ENCODE results near the gene C6orf136. TPM values are rescaled to one million over a fixed set of nuclear protein-coding genes. Genes with fewer than 3 reads are reported as not detected.
"Not testable (repeated sequence)": the region's sequence is repeated elsewhere in the genome, so short reads cannot be mapped to it uniquely, and the experiment has no call there.

The C6orf136 gene
- total RNA-seq, result 6.3 TPM
- polyA plus RNA-seq, result 15.9 TPM

DNA sequence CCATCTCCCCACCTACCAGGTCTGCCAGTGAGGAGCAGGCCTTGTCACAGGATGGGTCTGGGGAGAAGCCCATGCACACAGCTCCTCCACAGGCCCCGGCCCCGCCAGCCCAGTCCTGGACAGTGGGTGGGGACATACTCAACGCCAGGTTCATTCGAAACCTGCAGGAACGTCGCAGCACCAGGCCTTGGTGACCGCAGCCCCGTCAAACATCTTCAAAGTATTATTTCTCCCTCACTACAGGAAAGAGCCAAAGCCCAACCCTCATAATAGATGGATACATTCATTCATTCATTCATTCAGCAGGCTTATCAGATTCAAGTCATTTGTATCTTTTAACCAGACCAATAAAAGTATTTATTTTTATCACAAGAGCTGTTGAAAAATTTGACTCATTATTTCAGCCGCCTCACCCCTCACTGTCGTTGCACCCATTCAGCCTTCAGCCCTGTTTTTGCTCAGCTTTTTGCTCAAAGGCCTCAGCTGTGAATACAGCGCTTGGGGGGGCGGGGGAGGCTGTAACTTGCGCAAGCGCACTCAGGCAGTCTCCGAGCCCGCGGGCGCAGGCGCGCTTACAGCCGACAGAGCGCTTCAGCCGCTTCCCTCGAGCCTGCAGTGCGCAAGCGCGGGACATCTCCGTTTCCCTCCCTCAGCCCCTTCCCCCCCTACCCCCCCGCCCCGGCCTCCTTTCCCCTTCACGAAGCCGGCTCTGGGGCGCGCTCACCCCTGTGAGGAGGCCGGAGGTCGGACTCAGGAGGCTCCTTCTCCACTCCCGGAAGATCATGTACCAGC, at the start of gene C6orf136:
Gene C6orf136 (plus strand): TSS at position 684 of the 792 bp plus-strand sequence. CDS start 99 bp downstream, at position 783.
- peak within 1 kb of the TSS; percentile 94 for H3K27ac ChIP-seq (ENCODE audit: low read depth)
- peak; percentile 76 for DNase-seq (ENCODE audit: extremely low spot score)
- no peaks in the 10 kb centered on the region for H3K36me3 ChIP-seq (ENCODE audit: insufficient read depth)
- peak within 1 kb of the TSS; percentile 98 for H3K4me3 ChIP-seq (ENCODE audit: low read depth, low read length)
- 11% methylated on average over 37 of the region's 37 CpGs for WGBS
- no peaks in the 10 kb centered on the region for H3K4me1 ChIP-seq (ENCODE audit: insufficient read depth)

- not testable (repeated sequence) for H3K4me3 ChIP-seq (ENCODE audit: low read depth, low read length); H3K4me1 ChIP-seq (ENCODE audit: insufficient read depth); H3K36me3 ChIP-seq (ENCODE audit: insufficient read depth); DNase-seq (ENCODE audit: extremely low spot score); H3K27ac ChIP-seq (ENCODE audit: low read depth)
- WGBS, result 76% methylated on average over 15 of the region's 15 CpGs
Observed at GRCh38 chr6:30597315-30598144, 49.4 kb upstream of the C6orf136 start.

DNA sequence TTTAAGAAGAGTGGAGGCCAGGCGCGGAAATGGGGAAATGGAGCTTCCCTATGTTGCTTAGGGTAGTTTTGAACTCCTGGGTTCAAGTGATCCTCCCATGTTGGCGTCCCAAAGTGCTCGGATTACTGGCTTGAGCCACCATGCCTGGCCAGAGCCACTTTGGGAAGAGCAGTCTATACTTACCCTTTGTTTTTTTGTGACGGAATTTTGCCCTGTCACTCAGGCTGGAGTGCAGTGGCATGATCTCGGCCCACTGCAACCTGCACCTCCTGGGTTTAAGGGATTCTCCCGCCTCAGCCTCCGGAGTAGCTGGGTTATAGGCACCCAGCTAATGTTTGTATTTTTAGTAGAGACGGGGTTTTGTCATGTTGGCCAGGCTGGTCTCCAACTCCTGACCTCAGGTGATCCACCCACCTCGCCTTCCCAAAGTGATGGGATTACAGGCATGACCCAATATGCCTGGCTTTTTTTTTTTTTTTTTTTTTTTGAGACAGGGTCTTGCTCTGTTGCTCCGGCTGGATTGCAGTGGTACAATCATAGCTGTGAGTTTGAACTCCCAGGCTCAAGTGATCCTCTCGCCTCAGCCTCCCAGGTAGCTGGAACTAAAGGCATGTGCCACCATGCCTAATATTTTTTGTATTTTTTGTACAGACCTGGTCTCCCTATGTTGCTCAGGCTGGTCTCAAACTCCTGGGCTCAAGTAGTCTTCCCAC, 47.9 kb upstream of the C6orf136 start:
- no peak overlapping the region for H3K4me3 ChIP-seq (ENCODE audit: low read depth, low read length)
- WGBS, result 67% methylated on average over 12 of the region's 12 CpGs
- no peaks in the 10 kb centered on the region for H3K4me1 ChIP-seq (ENCODE audit: insufficient read depth)
- peaks cover 11% of the 10 kb centered on the region for H3K36me3 ChIP-seq (ENCODE audit: insufficient read depth)
- no peak overlapping the region for H3K27ac ChIP-seq (ENCODE audit: low read depth)
- DNase-seq (ENCODE audit: extremely low spot score), result no peak

DNA sequence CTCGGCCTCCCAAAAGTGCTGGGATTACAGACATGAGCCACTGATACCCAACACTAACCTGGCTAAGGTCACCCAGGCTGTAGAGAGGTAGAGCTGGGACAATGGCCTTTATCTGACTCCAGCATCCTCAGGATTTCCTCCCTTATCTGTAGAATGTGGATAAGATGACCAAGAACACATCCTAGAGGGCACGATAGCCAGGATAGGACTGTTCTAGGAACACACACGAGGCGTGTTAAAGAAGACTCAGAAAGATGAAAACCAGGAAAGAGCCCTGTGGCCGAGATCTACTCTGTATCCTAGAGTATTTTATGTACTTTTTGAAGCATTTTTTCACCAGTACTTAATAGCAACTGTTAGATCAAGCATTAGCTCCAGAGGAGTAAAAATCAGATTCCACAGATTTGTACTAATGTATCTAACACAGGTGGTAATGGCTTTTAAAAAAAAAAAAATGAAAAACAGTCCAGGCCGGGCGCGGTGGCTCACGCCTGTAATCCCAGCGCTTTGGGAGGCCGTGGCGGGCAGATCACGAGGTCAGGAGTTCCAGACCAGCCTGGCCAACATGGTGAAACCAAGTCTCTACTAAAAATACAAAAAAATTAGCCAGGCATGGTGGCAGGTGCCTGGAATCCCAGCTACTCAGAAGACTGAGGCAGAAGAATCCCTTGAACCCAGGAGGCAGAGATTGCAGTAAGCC, 47.2 kb upstream of the C6orf136 start:
- H3K36me3 ChIP-seq (ENCODE audit: insufficient read depth), result peaks cover 17% of the 10 kb centered on the region
- 66% methylated on average over 13 of the region's 13 CpGs for WGBS
- DNase-seq (ENCODE audit: extremely low spot score), result no peak
- H3K27ac ChIP-seq (ENCODE audit: low read depth), result no peak overlapping the region
- H3K4me3 ChIP-seq (ENCODE audit: low read depth, low read length), result no peak overlapping the region
- H3K4me1 ChIP-seq (ENCODE audit: insufficient read depth), result no peaks in the 10 kb centered on the region

GRCh38 chr6:30600451-30600961, 46.4 kb upstream of the C6orf136 start:
- 54% methylated on average over 10 of the region's 10 CpGs for WGBS
- no peak for DNase-seq (ENCODE audit: extremely low spot score)
- Histone ChIP-seq H3K4me3 (ENCODE audit: low read depth, low read length) (no peak overlapping the region), H3K27ac (ENCODE audit: low read depth) (no peak overlapping the region), H3K4me1 (ENCODE audit: insufficient read depth) (no peaks in the 10 kb centered on the region), H3K36me3 (ENCODE audit: insufficient read depth) (peaks cover 20% of the 10 kb centered on the region)

GRCh38 chr6:30601436-30601814, 45.5 kb upstream of the C6orf136 start:
- no peak overlapping the region for H3K27ac ChIP-seq (ENCODE audit: low read depth)
- H3K4me3 ChIP-seq (ENCODE audit: low read depth, low read length), result no peak overlapping the region
- peaks cover 20% of the 10 kb centered on the region for H3K36me3 ChIP-seq (ENCODE audit: insufficient read depth)
- no peaks in the 10 kb centered on the region for H3K4me1 ChIP-seq (ENCODE audit: insufficient read depth)
- WGBS, result 65% methylated on average over 6 of the region's 6 CpGs
- no peak for DNase-seq (ENCODE audit: extremely low spot score)

DNA sequence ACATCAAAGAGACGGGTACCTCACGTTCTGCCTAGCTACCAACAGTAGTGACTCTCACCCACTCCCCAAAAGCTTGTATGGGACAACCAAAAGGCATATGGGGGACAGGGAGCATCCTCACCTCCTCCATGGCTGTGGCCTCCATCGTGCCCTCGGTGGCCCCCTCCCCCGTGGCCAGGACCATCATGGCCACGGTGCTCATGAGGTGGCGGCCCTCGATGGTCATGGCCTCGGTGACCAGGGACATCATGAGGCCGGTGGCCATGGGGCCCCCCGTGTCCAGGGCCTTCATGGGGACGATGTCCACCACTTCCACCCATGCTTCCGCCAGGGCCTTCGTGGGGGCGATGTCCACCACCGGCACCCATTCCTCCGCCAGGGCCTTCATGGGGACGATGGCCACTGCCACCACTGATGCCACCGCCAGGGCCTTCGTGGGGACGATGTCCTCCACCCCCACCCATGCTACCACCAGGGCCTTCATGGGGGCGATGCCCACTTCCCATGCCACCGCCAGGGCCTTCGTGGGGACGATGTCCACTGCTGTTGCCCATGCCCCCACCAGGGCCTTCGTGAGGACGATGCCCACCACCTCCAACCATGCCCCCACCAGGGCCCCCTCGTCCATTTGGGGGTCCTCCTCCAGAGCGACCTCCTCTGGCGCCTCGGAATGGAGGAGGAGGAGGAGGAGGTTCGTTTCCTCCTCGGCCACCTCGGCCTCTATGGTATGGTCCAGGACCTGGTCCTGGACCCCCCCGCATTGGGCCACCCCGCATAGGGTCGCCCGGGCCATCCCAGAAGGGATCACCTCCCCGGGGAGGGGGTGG, 44.9 kb upstream of the C6orf136 start:
- no peaks in the 10 kb centered on the region for H3K4me1 ChIP-seq (ENCODE audit: insufficient read depth)
- H3K27ac ChIP-seq (ENCODE audit: low read depth), result no peak overlapping the region
- 91% methylated on average over 39 of the region's 39 CpGs for WGBS
- no peak for DNase-seq (ENCODE audit: extremely low spot score)
- H3K4me3 ChIP-seq (ENCODE audit: low read depth, low read length), result no peak overlapping the region
- peaks cover 20% of the 10 kb centered on the region for H3K36me3 ChIP-seq (ENCODE audit: insufficient read depth)

DNA sequence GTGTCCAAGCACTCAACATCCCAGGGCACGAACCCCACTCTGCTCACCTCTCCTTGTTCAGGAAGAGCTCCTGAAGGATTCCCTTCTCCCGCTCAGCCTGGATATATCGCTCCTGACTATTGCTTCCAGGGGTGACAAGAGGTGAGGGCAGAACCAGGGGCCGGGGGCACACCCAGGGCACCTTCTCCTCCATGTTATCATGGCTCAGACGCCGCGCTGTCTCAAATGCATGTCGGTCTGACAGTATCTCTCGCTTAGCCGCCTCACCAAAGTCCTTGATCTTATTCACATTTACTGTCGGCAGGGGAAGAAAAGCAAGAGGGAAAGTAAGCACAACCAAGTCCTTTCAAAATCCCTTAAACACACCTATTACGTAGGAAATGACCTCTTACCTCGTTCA, 43.0 kb upstream of the C6orf136 start:
- H3K27ac ChIP-seq (ENCODE audit: low read depth), result no peak overlapping the region
- WGBS, result 94% methylated on average over 13 of the region's 13 CpGs
- H3K36me3 ChIP-seq (ENCODE audit: insufficient read depth), result peaks cover 23% of the 10 kb centered on the region
- no peaks in the 10 kb centered on the region for H3K4me1 ChIP-seq (ENCODE audit: insufficient read depth)
- DNase-seq (ENCODE audit: extremely low spot score), result no peak
- H3K4me3 ChIP-seq (ENCODE audit: low read depth, low read length), result no peak overlapping the region

- no peak overlapping the region for H3K4me3 ChIP-seq (ENCODE audit: low read depth, low read length)
- H3K27ac ChIP-seq (ENCODE audit: low read depth), result no peak overlapping the region
- no peak for DNase-seq (ENCODE audit: extremely low spot score)
- no peaks in the 10 kb centered on the region for H3K4me1 ChIP-seq (ENCODE audit: insufficient read depth)
- WGBS, result 83% methylated on average over 4 of the region's 4 CpGs
- H3K36me3 ChIP-seq (ENCODE audit: insufficient read depth), result peaks cover 4% of the 10 kb centered on the region
Observed at GRCh38 chr6:30610065-30610464, 36.9 kb upstream of the C6orf136 start.

- H3K27ac ChIP-seq (ENCODE audit: low read depth), result no peak overlapping the region
- H3K4me1 ChIP-seq (ENCODE audit: insufficient read depth), result no peaks in the 10 kb centered on the region
- DNase-seq (ENCODE audit: extremely low spot score), result no peak
- WGBS, result 73% methylated on average over 9 of the region's 9 CpGs
- H3K36me3 ChIP-seq (ENCODE audit: insufficient read depth), result peaks cover 4% of the 10 kb centered on the region
- no peak overlapping the region for H3K4me3 ChIP-seq (ENCODE audit: low read depth, low read length)
Observed at GRCh38 chr6:30611150-30611855, 35.6 kb upstream of the C6orf136 start.

DNA sequence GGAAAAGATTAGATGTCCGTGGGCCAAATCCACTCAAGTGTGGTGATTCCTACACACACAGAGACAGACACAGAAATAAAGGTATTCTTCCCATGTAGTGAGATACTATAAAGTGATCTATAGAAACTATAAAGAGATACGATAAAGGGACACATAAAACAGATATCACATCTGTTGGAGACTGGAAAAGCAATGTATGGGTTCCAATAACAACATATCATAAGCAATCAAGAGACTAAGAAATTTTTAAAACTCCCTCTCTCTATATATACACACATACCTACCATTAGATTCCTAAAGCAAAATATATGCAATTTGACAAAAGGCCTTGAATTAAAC, 35.1 kb upstream of the C6orf136 start:
- Histone ChIP-seq H3K4me3 (ENCODE audit: low read depth, low read length) (no peak overlapping the region), H3K4me1 (ENCODE audit: insufficient read depth) (no peaks in the 10 kb centered on the region), H3K36me3 (ENCODE audit: insufficient read depth) (peaks cover 5% of the 10 kb centered on the region), H3K27ac (ENCODE audit: low read depth) (no peak overlapping the region)
- 60% methylated on average over 2 of the region's 2 CpGs for WGBS
- no peak for DNase-seq (ENCODE audit: extremely low spot score)

- H3K4me1 ChIP-seq (ENCODE audit: insufficient read depth), result no peaks in the 10 kb centered on the region
- H3K36me3 ChIP-seq (ENCODE audit: insufficient read depth), result peaks cover 5% of the 10 kb centered on the region
- WGBS, result 64% methylated on average over 1 of the region's 1 CpG
- DNase-seq (ENCODE audit: extremely low spot score), result no peak
- H3K4me3 ChIP-seq (ENCODE audit: low read depth, low read length), result no peak overlapping the region
- no peak overlapping the region for H3K27ac ChIP-seq (ENCODE audit: low read depth)
Observed at GRCh38 chr6:30612213-30612612, 34.7 kb upstream of the C6orf136 start.

Data from urinary bladder (tissue), 4 donors.